ENCODE measurements around the gene GDF9.

GDF9 gene

DNA sequence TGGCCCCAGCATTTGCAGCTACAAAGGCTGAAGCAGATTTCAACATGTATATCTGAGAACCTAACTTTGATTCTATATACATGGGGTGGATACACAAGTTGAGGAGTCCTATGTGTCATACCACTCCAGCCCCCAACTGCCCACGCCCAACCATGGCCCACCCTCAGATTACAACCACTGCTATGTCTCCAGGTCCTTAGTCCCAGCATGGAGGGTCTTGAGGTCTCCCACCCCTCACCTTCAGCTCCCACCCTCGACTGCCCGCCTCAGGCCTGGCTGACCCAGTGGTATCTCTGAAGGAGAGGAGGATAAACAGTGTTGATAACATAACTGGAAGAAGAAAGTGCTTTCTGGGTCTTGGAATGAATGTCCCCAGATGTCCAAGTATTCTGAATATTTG, 44.9 kb downstream of the GDF9 start:
- H3K4ac ChIP-seq (ENCODE audit: low read length) = no peak overlapping the region
- no peak overlapping the region for H4K91ac ChIP-seq (ENCODE audit: low read depth, low read length, poor library complexity)
- H3K4me3 ChIP-seq (ENCODE audit: low read length in 2 of 2) = no peak overlapping the region
- no peak overlapping the region for H2BK5ac ChIP-seq (ENCODE audit: low read length)
- H2BK15ac ChIP-seq (ENCODE audit: low read length) = no peak overlapping the region
- peaks cover 12 to 69% (median 41%) of the 10 kb centered on the region in 3 experiments for H3K27me3 ChIP-seq (ENCODE audit: control insufficient read depth in 3 of 3, insufficient read depth in 3 of 3, low read depth in 1 of 3, low read length in 3 of 3)
- H2AFZ ChIP-seq (ENCODE audit: low read length) = peak overlapping the region; percentile 49
- peaks cover 0 to 4% of the 10 kb centered on the region in 2 donors for H3K4me1 ChIP-seq (ENCODE audit: control insufficient read depth in 2 of 2, insufficient read depth in 1 of 2, low read depth in 1 of 2, low read length in 2 of 2)
- no CpG with 5 or more reads among the region's 3 CpGs for WGBS, 2 donors (ENCODE audit: extremely low coverage in 2 of 2, insufficient read length in 2 of 2, insufficient replicate concordance in 1 of 2)
- no peak overlapping the region for H3K27ac ChIP-seq (replicated peaks; ENCODE audit: low read length)
- no peak overlapping the region for H2BK12ac ChIP-seq (ENCODE audit: low read length)
- H3K18ac ChIP-seq (ENCODE audit: low read length) = no peak overlapping the region
- H3K9ac ChIP-seq (ENCODE audit: low read depth, low read length, poor library complexity) = no peak overlapping the region
- H3K23ac ChIP-seq (ENCODE audit: low read depth, low read length, poor library complexity) = no peak overlapping the region
- H2BK120ac ChIP-seq (ENCODE audit: low read depth, low read length) = no peak overlapping the region
- H3K4me2 ChIP-seq (ENCODE audit: insufficient read depth, low read length, poor library complexity, severe bottlenecking) = no peak overlapping the region
- no peaks in the 10 kb centered on the region for H3K79me1 ChIP-seq (ENCODE audit: low read depth, low read length)
- DNase-seq (ENCODE audit: low spot score) = no peak
- no peak overlapping the region for H3K14ac ChIP-seq (ENCODE audit: low read length)
- H2AK5ac ChIP-seq (ENCODE audit: low read depth, low read length) = no peak overlapping the region
- no peaks in the 10 kb centered on the region for H3K36me3 ChIP-seq (replicated peaks in 1 of 2; ENCODE audit: control insufficient read depth in 2 of 2, insufficient read depth in 2 of 2, low read length in 2 of 2)
- no peak overlapping the region for H4K8ac ChIP-seq (ENCODE audit: low read depth, low read length)
- peaks cover 0 to 2% of the 10 kb centered on the region in 2 donors for H3K9me3 ChIP-seq (replicated peaks in 1 of 2; ENCODE audit: control insufficient read depth in 2 of 2, insufficient read depth in 1 of 2, low read depth in 1 of 2, low read length in 2 of 2)

DNA sequence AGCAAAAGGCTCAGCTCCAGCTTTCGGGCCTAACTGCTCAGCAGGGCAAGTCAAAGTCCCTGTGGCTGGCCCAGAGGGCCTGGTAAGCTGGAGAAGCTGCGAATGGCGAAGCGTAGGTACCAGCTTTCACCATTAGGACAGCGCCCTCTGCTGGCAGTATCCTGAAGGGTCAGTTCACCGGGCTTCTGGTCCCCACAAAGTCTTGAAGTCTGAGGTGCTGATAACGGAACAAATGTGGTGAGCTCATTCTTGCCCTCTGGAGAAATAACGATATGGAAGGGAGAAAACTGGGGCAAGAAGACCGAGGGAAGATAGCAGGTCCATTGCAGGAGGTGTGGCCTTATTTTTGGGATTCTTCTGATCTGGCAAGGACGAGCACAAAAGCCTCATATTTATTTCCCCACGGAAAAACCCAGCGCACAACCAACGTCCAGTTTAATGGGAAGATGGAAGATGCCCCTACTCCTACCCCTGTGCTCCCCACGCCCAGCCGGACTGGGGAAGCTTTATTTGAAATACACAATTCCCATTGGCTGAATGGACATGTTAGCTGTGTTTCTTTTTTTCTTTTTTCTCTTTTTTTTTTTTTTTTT, 46.0 kb downstream of the GDF9 start:
- Histone ChIP-seq H3K4me3 (ENCODE audit: low read length in 2 of 2) (no peak overlapping the region), H3K4ac (ENCODE audit: low read length) (no peak overlapping the region), H3K9ac (ENCODE audit: low read depth, low read length, poor library complexity) (no peak overlapping the region), H2AFZ (ENCODE audit: low read length) (peak overlapping the region; percentile 84), H2BK5ac (ENCODE audit: low read length) (no peak overlapping the region), H3K14ac (ENCODE audit: low read length) (no peak overlapping the region), H3K18ac (ENCODE audit: low read length) (no peak overlapping the region), H2BK120ac (ENCODE audit: low read depth, low read length) (no peak overlapping the region), H3K27me3 (ENCODE audit: control insufficient read depth in 3 of 3, insufficient read depth in 3 of 3, low read depth in 1 of 3, low read length in 3 of 3) (peaks cover 7 to 75% (median 32%) of the 10 kb centered on the region in 3 experiments), H3K27ac (replicated peaks; ENCODE audit: low read length) (no peak overlapping the region), H3K23ac (ENCODE audit: low read depth, low read length, poor library complexity) (no peak overlapping the region), H2AK5ac (ENCODE audit: low read depth, low read length) (no peak overlapping the region), H3K4me2 (ENCODE audit: insufficient read depth, low read length, poor library complexity, severe bottlenecking) (no peak overlapping the region), H3K79me1 (ENCODE audit: low read depth, low read length) (no peaks in the 10 kb centered on the region), H3K4me1 (ENCODE audit: control insufficient read depth in 2 of 2, insufficient read depth in 1 of 2, low read depth in 1 of 2, low read length in 2 of 2) (no peaks in the 10 kb centered on the region), H2BK12ac (ENCODE audit: low read length) (no peak overlapping the region), H2BK15ac (ENCODE audit: low read length) (no peak overlapping the region), H4K91ac (ENCODE audit: low read depth, low read length, poor library complexity) (no peak overlapping the region), H3K36me3 (replicated peaks in 1 of 2; ENCODE audit: control insufficient read depth in 2 of 2, insufficient read depth in 2 of 2, low read length in 2 of 2) (no peaks in the 10 kb centered on the region), H3K9me3 (replicated peaks in 1 of 2; ENCODE audit: control insufficient read depth in 2 of 2, insufficient read depth in 1 of 2, low read depth in 1 of 2, low read length in 2 of 2) (peaks cover 0 to 2% of the 10 kb centered on the region in 2 donors), H4K8ac (ENCODE audit: low read depth, low read length) (no peak overlapping the region)
- WGBS, 2 donors (ENCODE audit: extremely low coverage in 2 of 2, insufficient read length in 2 of 2, insufficient replicate concordance in 1 of 2) = no CpG with 5 or more reads among the region's 15 CpGs
- DNase-seq (ENCODE audit: low spot score) = peak; percentile 90

DNA sequence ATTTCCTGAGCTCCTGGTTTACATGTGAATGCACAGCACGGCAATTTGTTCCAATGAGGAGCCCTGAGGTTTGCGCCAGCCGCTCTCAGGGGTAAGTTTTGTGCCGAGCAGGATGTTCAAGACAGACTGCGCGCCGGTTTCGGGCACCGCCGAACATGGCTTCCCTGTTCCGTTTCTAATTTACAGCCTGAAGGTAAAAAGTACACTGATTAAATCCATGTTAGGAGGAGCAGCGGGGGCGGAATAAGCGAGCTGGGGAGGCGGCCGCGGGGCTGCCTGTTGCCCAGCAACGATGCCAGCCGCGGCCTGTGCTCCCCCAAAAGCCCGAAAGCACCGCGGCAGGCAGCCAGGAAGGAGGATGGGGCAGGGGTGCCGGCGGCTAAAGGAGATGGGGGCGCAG, 46.8 kb downstream of the GDF9 start:
- no peak overlapping the region for H3K9ac ChIP-seq (ENCODE audit: low read depth, low read length, poor library complexity)
- H3K14ac ChIP-seq (ENCODE audit: low read length) = no peak overlapping the region
- H3K4ac ChIP-seq (ENCODE audit: low read length) = no peak overlapping the region
- no peak overlapping the region for H2BK5ac ChIP-seq (ENCODE audit: low read length)
- no peak for DNase-seq (ENCODE audit: low spot score)
- H3K4me3 ChIP-seq (ENCODE audit: low read length in 2 of 2) = no peak overlapping the region
- H2BK120ac ChIP-seq (ENCODE audit: low read depth, low read length) = no peak overlapping the region
- peaks cover 0 to 2% of the 10 kb centered on the region in 2 donors for H3K4me1 ChIP-seq (ENCODE audit: control insufficient read depth in 2 of 2, insufficient read depth in 1 of 2, low read depth in 1 of 2, low read length in 2 of 2)
- H2BK12ac ChIP-seq (ENCODE audit: low read length) = no peak overlapping the region
- no peak overlapping the region for H4K91ac ChIP-seq (ENCODE audit: low read depth, low read length, poor library complexity)
- no peak overlapping the region for H4K8ac ChIP-seq (ENCODE audit: low read depth, low read length)
- peaks cover 6 to 76% (median 32%) of the 10 kb centered on the region in 3 experiments for H3K27me3 ChIP-seq (ENCODE audit: control insufficient read depth in 3 of 3, insufficient read depth in 3 of 3, low read depth in 1 of 3, low read length in 3 of 3)
- no peaks in the 10 kb centered on the region for H3K36me3 ChIP-seq (replicated peaks in 1 of 2; ENCODE audit: control insufficient read depth in 2 of 2, insufficient read depth in 2 of 2, low read length in 2 of 2)
- H3K79me1 ChIP-seq (ENCODE audit: low read depth, low read length) = no peaks in the 10 kb centered on the region
- H3K18ac ChIP-seq (ENCODE audit: low read length) = no peak overlapping the region
- H3K23ac ChIP-seq (ENCODE audit: low read depth, low read length, poor library complexity) = peak overlapping the region; percentile 73
- no peak overlapping the region for H2AK5ac ChIP-seq (ENCODE audit: low read depth, low read length)
- H3K4me2 ChIP-seq (ENCODE audit: insufficient read depth, low read length, poor library complexity, severe bottlenecking) = no peak overlapping the region
- H3K9me3 ChIP-seq (replicated peaks in 1 of 2; ENCODE audit: control insufficient read depth in 2 of 2, insufficient read depth in 1 of 2, low read depth in 1 of 2, low read length in 2 of 2) = peaks cover 0 to 5% of the 10 kb centered on the region in 2 donors
- peak overlapping the region; percentile 84 for H2AFZ ChIP-seq (ENCODE audit: low read length)
- no peak overlapping the region for H3K27ac ChIP-seq (replicated peaks; ENCODE audit: low read length)
- no peak overlapping the region for H2BK15ac ChIP-seq (ENCODE audit: low read length)
- no CpG with 5 or more reads among the region's 26 CpGs for WGBS, 2 donors (ENCODE audit: extremely low coverage in 2 of 2, insufficient read length in 2 of 2, insufficient replicate concordance in 1 of 2)

DNA sequence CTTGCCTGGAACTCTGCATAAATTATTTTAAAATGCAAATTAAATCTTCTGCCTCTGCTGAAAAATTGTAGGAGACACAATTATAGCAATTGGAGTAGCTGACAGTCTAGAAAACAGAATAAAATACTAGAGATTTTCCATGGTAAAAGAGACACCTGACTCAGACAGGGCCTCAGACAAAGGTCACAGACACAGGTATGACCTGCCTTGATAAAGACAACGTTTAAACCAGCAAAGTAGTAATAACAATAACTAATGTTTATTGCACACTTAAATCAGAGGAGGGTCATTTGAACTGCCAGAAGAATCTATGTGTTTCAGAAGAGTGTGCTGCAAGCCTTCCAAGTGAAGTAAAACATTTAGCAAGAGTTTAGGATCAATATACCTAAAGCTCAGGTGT, 49.3 kb downstream of the GDF9 start:
- no peak overlapping the region for H2BK120ac ChIP-seq (ENCODE audit: low read depth, low read length)
- H4K91ac ChIP-seq (ENCODE audit: low read depth, low read length, poor library complexity) = no peak overlapping the region
- peaks cover 0 to 2% of the 10 kb centered on the region in 2 donors for H3K4me1 ChIP-seq (ENCODE audit: control insufficient read depth in 2 of 2, insufficient read depth in 1 of 2, low read depth in 1 of 2, low read length in 2 of 2)
- no peak overlapping the region for H3K23ac ChIP-seq (ENCODE audit: low read depth, low read length, poor library complexity)
- H3K14ac ChIP-seq (ENCODE audit: low read length) = no peak overlapping the region
- no peak overlapping the region for H3K27ac ChIP-seq (replicated peaks; ENCODE audit: low read length)
- peaks cover 6 to 8% of the 10 kb centered on the region in 2 donors for H3K9me3 ChIP-seq (replicated peaks in 1 of 2; ENCODE audit: control insufficient read depth in 2 of 2, insufficient read depth in 1 of 2, low read depth in 1 of 2, low read length in 2 of 2)
- H2AFZ ChIP-seq (ENCODE audit: low read length) = no peak overlapping the region
- H4K8ac ChIP-seq (ENCODE audit: low read depth, low read length) = no peak overlapping the region
- peaks cover 20 to 79% (median 42%) of the 10 kb centered on the region in 3 experiments for H3K27me3 ChIP-seq (ENCODE audit: control insufficient read depth in 3 of 3, insufficient read depth in 3 of 3, low read depth in 1 of 3, low read length in 3 of 3)
- no peak overlapping the region for H3K4ac ChIP-seq (ENCODE audit: low read length)
- H2BK5ac ChIP-seq (ENCODE audit: low read length) = no peak overlapping the region
- no peaks in the 10 kb centered on the region for H3K36me3 ChIP-seq (replicated peaks in 1 of 2; ENCODE audit: control insufficient read depth in 2 of 2, insufficient read depth in 2 of 2, low read length in 2 of 2)
- H3K18ac ChIP-seq (ENCODE audit: low read length) = no peak overlapping the region
- H3K79me1 ChIP-seq (ENCODE audit: low read depth, low read length) = peaks cover 3% of the 10 kb centered on the region
- DNase-seq (ENCODE audit: low spot score) = no peak
- no CpG with 5 or more reads among the region's 1 CpG for WGBS, 2 donors (ENCODE audit: extremely low coverage in 2 of 2, insufficient read length in 2 of 2, insufficient replicate concordance in 1 of 2)
- no peak overlapping the region for H2AK5ac ChIP-seq (ENCODE audit: low read depth, low read length)
- no peak overlapping the region for H3K9ac ChIP-seq (ENCODE audit: low read depth, low read length, poor library complexity)
- no peak overlapping the region for H2BK12ac ChIP-seq (ENCODE audit: low read length)
- no peak overlapping the region for H2BK15ac ChIP-seq (ENCODE audit: low read length)
- no peak overlapping the region for H3K4me2 ChIP-seq (ENCODE audit: insufficient read depth, low read length, poor library complexity, severe bottlenecking)
- H3K4me3 ChIP-seq (ENCODE audit: low read length in 2 of 2) = no peak overlapping the region
